Kidney glomerular epithelial cell (primary cell): ENCODE data around the gene SPIRE1.
"Not testable (repeated sequence)": the region's sequence is repeated elsewhere in the genome, so short reads cannot be mapped to it uniquely, and the experiment has no call there.

Source experiments
- DNase-seq: peaks from one replicate; lab custom pipeline; 2025; lab: John Stamatoyannopoulos, UW

Gene SPIRE1

GRCh38 chr18:12410747-12411146, 247.2 kb downstream of the SPIRE1 start:
- not testable (repeated sequence) for DNase-seq

GRCh38 chr18:12410081-12410481, 247.8 kb downstream of the SPIRE1 start:
- DNase-seq: no peak

- DNase-seq: peak; percentile 21
Observed at GRCh38 chr18:12409469-12409868, 248.4 kb downstream of the SPIRE1 start.

GRCh38 chr18:12408247-12408869, 249.5 kb downstream of the SPIRE1 start:
- DNase-seq: no peak

- DNase-seq: no peak
Observed at GRCh38 chr18:12406371-12407111, 251.4 kb downstream of the SPIRE1 start.

GRCh38 chr18:12405066-12405465, 252.8 kb downstream of the SPIRE1 start:
- no peak for DNase-seq

- DNase-seq: peak; percentile 87
Observed at GRCh38 chr18:12403601-12404506, 254.1 kb downstream of the SPIRE1 start.

- DNase-seq: no peak
Observed at GRCh38 chr18:12401881-12402280, 256.0 kb downstream of the SPIRE1 start.

GRCh38 chr18:12399231-12399630, 258.7 kb downstream of the SPIRE1 start:
- DNase-seq: no peak

GRCh38 chr18:12398625-12399024, 259.3 kb downstream of the SPIRE1 start:
- DNase-seq: no peak

- DNase-seq: no peak
Observed at GRCh38 chr18:12397793-12398192, 260.1 kb downstream of the SPIRE1 start.

GRCh38 chr18:12397254-12397653, 260.7 kb downstream of the SPIRE1 start:
- no peak for DNase-seq
